Stimulated activated naive CD8-positive, alpha-beta T cell treated with anti-CD3 and anti-CD28 coated beads, Interleukin-15, Interleukin-2, amounts not matched to agents 100 ng/mL and 50 ng/mL, for 24 hours (primary cell): ENCODE measurements around the gene POLR3C.
"Not testable (repeated sequence)": the region's sequence is repeated elsewhere in the genome, so short reads cannot be mapped to it uniquely, and the experiment has no call there.

ENCODE experiments used
- H3K27ac Mint-ChIP-seq: one replicate; pipeline ENCODE4 v1.8.0; 2021; ENCODE audit warnings: mild to moderate bottlenecking, mixed read lengths
- H3K27me3 Mint-ChIP-seq: one replicate; pipeline ENCODE4 v1.8.0; 2021; ENCODE audit warnings: mixed read lengths
- H3K36me3 Mint-ChIP-seq: one replicate; pipeline ENCODE4 v1.8.0; 2021; ENCODE audit warnings: low read depth, mixed read lengths
- H3K4me1 Mint-ChIP-seq: one replicate; pipeline ENCODE4 v1.8.0; 2021; ENCODE audit warnings: low read depth, mixed read lengths
- H3K4me3 Mint-ChIP-seq: one replicate; pipeline ENCODE4 v1.8.0; 2021; ENCODE audit warnings: mild to moderate bottlenecking, mixed read lengths
- H3K9me3 Mint-ChIP-seq: one replicate; pipeline ENCODE4 v1.8.0; 2021; ENCODE audit warnings: mixed read lengths

POLR3C gene

DNA sequence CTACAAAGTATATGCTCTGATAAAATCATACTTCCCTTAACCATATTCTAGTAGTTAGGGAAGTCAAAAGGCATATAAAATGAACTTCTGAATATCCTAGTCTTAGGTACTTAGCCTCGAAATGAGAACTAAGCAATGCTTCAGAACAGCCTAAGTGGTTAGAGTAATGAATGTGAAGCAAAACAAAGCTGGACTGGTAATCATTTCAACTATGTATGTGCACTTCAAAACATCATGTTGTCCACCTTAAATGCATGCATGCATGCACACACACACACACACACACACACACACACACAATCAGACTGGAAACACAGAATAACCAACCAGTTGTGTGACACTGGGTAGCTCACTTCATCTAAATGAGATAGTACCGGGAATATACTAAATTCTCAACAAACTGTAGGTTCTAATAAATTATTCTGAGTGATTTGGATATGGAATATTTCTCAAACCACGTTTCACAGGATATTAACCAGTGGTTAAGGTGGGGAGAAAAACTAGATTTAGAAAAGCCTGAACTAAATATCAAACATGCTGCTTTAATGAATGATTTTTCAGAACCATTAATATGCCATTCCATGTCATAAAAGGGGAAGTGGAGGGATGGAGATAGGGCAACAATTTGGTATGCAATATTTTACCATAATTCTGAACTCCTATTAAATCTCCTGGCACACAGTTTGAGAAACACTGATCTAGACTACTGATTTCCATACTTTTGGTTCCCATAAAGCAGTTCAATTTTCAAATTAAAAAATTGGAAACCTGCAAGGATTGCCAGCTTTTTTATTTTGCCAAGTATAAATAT, 19.6 kb upstream of the POLR3C start:
- no peak overlapping the region for H3K4me3 Mint-ChIP-seq
- H3K4me1 Mint-ChIP-seq, result peaks cover 49% of the 10 kb centered on the region
- no peaks in the 10 kb centered on the region for H3K9me3 Mint-ChIP-seq
- no peaks in the 10 kb centered on the region for H3K27me3 Mint-ChIP-seq
- no peak overlapping the region for H3K27ac Mint-ChIP-seq
- H3K36me3 Mint-ChIP-seq, result peaks cover 12% of the 10 kb centered on the region

DNA sequence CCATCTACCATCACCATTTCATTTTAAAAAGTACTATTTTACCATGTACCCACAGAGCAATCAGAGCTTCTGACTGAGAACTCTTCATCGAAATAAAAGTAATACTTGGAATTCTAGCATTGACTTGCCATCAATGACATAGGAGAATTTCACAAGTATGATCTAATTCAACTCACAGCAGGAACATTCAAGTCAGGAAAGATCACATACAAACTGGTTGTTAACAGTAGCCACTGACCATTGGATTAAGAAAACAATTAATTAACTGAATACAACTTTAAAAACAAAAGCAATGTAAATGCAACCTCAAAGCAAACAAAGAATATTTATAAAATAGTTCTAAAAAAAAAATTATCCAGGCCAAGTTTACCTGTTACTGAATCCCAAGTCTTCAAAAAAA, 18.9 kb upstream of the POLR3C start:
- Mint-ChIP-seq H3K27ac (no peak overlapping the region), H3K36me3 (peaks cover 6% of the 10 kb centered on the region), H3K4me3 (no peak overlapping the region), H3K4me1 (peaks cover 44% of the 10 kb centered on the region), H3K27me3 (no peaks in the 10 kb centered on the region), H3K9me3 (no peaks in the 10 kb centered on the region)

DNA sequence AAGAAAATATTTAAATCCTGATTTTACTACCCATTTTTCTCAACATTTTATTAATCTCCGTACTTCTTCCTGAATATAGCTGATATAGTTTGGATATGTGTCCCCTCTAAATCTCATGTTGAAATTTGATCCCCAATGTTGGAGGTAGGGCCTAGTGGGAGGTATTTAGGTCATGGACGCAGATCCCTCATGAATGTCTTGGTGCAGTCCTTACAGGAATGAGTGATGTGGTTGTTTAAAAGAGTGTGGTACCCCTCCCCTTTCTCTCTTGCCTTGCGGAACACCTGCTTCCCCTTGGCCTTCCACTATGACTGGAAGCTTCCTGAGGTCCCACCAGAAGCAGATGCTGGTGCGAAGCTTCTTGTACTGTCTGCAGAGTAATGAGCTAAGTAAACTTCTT, 17.6 kb upstream of the POLR3C start:
- H3K4me3 Mint-ChIP-seq, result no peak overlapping the region
- peaks cover 6% of the 10 kb centered on the region for H3K36me3 Mint-ChIP-seq
- H3K27me3 Mint-ChIP-seq, result no peaks in the 10 kb centered on the region
- no peak overlapping the region for H3K27ac Mint-ChIP-seq
- peaks cover 36% of the 10 kb centered on the region for H3K4me1 Mint-ChIP-seq
- no peaks in the 10 kb centered on the region for H3K9me3 Mint-ChIP-seq

DNA sequence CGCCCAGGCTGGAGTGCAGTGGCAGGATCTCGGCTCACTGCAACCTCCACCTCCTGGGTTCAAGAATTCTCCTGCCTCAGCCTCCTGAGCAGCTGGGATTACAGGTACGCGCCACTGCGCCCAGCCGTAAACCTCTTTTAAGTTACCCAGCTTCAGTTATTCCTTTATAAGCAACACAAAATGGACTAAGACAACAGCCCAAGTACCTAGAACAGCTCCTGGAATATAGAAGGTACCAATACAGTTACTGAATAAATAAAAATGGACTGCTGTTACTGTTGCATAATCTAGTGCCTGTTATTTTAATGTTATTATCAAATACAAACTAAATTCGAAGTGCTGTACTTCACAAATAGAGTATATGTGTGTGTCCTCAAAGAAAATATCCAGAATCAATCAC, 17.2 kb upstream of the POLR3C start:
- Mint-ChIP-seq H3K27me3 (no peaks in the 10 kb centered on the region), H3K27ac (no peak overlapping the region), H3K9me3 (no peaks in the 10 kb centered on the region), H3K4me1 (peaks cover 33% of the 10 kb centered on the region), H3K4me3 (no peak overlapping the region), H3K36me3 (peaks cover 6% of the 10 kb centered on the region)

DNA sequence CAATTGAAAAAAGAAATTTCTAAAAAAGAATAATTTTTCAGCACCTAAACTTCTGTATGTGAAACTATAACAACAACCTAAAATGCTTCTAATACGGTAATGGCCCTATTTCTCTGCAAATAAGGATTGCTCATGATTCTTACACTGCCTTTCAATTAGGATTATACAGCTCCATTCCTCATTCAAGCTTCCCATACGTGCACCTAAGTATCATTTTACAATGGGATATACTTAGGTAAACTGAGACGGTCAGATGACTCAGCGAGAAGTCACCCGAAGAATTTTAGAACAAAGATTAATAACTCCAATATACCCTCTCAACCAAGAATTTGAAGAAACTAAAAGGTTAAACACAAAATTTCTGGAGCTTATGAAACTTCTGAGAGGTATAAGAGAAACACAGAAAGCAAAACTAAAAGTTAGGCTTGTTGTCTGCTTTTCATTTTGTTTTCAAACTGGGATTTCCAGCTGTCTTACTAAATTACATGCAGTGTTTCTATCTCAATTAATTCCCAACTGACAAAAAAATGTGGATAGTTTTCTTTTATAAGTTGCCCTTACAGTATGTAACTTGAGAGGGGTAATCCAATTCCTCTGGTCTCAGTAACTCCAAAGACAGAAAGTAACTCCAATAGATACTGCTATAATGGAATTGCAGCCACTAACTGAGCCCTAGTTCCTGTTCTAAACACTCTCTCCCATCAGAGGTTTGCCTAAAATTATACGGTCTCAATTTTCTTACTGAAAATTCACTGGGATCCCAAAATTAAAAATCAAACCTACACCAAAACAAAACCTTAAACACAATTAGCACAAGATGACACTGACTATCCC, 10.8 kb upstream of the POLR3C start:
- H3K36me3 Mint-ChIP-seq, H3K4me1 Mint-ChIP-seq, H3K27me3 Mint-ChIP-seq, H3K9me3 Mint-ChIP-seq, H3K4me3 Mint-ChIP-seq, H3K27ac Mint-ChIP-seq: not testable (repeated sequence)

DNA sequence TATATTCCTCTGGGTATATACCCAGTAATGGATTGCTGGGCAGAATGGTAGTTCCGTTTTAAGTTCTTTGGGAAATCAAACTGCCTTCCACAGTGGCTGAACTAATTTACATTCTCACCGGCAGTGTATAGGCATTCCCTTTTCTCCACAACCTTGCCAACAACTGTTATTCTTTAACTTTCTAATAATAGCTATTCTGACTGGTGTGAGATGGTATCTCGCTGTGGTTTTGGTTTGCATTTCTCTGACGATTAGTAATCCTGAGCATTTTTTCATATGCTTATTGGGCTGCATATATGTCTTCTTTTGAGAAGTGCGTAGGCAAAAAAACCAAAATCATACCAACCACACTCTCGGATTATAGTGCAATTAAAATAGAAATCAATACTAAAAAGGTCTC, 5.9 kb upstream of the POLR3C start:
- H3K4me1 Mint-ChIP-seq, result peaks cover 23% of the 10 kb centered on the region
- not testable (repeated sequence) for H3K27ac Mint-ChIP-seq, H3K27me3 Mint-ChIP-seq

DNA sequence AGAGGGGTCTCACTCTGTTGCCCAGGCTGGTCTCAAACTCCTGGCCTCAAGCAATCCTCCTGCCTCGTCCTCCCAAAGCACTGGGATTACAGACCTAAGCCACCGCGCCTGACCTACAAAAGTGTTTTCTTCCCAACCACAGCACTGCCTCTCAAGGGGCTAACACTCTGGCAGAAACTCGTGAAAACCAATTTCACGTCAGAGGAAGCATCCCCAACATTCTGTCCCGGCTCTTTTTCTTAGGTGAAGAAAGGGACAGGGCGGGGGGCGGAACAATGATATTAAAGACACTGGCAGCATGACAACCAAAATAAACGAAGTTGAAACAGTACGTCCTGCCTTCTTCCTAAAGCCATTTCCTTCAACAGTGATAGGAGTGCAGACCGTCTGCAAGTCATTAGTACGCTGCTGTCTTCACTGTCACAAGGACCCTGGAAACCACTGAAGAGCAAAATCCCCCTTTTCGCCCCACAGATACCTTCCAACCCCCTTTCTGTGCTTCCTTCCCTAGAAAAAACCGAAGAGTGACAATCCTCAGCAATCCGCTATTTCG, 1.1 kb upstream of the POLR3C start:
- not testable (repeated sequence) for H3K27ac Mint-ChIP-seq, H3K4me3 Mint-ChIP-seq, H3K9me3 Mint-ChIP-seq, H3K27me3 Mint-ChIP-seq
- Mint-ChIP-seq H3K36me3 (peaks cover 25% of the 10 kb centered on the region), H3K4me1 (peaks cover 41% of the 10 kb centered on the region)

More for the DNA sequence above, 5.9 kb upstream of the POLR3C start:
- not testable (repeated sequence) for H3K9me3 Mint-ChIP-seq, H3K36me3 Mint-ChIP-seq, H3K4me3 Mint-ChIP-seq

DNA sequence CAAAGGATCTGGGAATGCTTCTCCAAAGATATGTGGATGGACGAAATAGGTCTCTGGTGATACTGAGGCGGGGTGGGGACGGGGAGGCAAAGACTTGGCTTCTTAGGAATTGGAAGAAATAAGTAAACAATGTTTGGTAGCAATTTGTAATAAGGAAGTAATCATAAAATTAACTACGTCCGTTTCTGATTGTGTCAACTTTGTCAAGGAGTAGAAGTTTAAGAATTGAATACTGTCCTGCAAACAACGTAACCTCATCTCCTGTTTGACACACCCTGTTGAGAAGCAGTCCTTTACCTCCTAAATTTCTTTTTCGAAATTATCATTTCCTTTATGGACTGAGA, 471 bp downstream of the POLR3C start:
- Mint-ChIP-seq H3K9me3 (no peaks in the 10 kb centered on the region), H3K27me3 (no peaks in the 10 kb centered on the region), H3K4me3 (peak overlapping the region; percentile 98), H3K36me3 (peaks cover 42% of the 10 kb centered on the region), H3K4me1 (peaks cover 54% of the 10 kb centered on the region), H3K27ac (peak overlapping the region; percentile 98)

DNA sequence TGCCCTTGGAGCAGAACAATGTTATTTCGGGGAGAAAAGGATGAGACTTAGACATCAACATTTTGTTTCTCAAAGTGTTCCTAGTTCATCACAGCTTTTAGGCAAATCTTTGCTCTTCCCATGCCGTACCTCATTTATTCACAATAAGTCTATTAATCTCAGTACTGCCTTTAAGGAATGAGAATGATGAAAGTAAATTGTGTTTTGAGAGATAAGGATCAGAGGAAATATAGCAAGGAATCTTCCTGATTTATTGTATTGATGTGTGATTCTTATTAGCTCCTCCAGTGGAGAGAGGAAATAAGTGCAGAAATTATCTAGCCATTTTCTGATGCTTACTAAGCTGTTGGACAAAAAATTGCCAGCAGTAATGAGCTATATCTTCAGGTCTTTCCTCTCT, 2.0 kb downstream of the POLR3C start:
- Mint-ChIP-seq H3K9me3 (no peaks in the 10 kb centered on the region), H3K27ac (peak overlapping the region; percentile 98), H3K36me3 (peaks cover 54% of the 10 kb centered on the region), H3K27me3 (no peaks in the 10 kb centered on the region), H3K4me1 (peaks cover 54% of the 10 kb centered on the region), H3K4me3 (peak overlapping the region; percentile 98)

DNA sequence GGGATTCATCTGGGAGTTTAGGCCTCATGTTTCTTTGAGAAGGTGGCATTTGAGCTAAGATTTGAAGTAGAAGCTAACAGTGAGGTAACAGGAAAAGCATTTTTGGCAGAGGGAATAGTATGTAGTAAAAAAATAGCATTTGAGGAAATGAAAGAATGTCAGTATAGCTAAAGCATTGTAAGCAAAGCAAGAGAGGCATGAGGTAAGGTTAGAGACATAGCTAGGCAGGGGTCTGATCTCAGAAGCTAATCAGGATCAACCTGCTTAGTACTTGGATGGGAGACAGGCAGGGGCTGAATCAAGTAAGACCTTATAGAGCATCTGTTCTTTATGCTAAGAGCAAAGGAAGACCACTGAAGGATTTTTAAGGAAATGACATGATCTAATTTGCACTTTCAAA, 4.0 kb downstream of the POLR3C start:
- no peaks in the 10 kb centered on the region for H3K27me3 Mint-ChIP-seq
- peak overlapping the region; percentile 99 for H3K27ac Mint-ChIP-seq
- peaks cover 46% of the 10 kb centered on the region for H3K4me1 Mint-ChIP-seq
- H3K36me3 Mint-ChIP-seq, result peaks cover 71% of the 10 kb centered on the region
- peak overlapping the region; percentile 67 for H3K4me3 Mint-ChIP-seq
- H3K9me3 Mint-ChIP-seq, result no peaks in the 10 kb centered on the region

DNA sequence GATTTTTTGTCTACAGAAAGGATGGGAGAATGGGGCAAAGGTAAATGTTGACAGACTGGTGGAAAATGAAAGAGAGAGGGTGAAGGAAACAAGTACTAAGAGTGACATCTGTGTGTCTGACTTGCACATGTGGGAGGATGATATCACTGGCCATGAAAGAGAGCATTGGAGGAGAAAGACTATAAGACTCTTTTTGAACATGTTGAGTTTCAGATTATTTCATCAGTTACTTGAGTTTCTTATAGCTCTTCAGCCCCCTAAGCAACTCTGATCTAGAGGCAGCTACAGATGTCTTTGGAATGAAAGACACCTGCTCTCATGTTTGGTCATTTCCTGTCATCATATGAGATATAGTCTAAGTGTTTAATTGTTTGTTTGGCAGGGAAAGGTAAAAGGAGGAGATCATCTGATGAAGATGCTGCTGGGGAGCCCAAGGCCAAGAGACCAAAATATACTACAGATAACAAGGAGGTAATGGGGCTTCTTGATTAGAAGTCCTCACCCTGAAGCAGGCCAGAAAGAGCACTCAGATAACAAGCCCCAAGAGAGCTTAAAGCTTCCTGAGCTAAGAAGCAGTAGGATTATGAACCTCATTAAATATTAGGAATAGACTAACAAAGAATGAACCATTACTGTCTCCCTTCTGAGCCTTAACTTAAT, 4.5 kb downstream of the POLR3C start:
- Mint-ChIP-seq H3K4me1 (peaks cover 46% of the 10 kb centered on the region), H3K4me3 (peak overlapping the region; percentile 67), H3K27ac (peak overlapping the region; percentile 99), H3K27me3 (no peaks in the 10 kb centered on the region), H3K9me3 (no peaks in the 10 kb centered on the region), H3K36me3 (peaks cover 76% of the 10 kb centered on the region)

DNA sequence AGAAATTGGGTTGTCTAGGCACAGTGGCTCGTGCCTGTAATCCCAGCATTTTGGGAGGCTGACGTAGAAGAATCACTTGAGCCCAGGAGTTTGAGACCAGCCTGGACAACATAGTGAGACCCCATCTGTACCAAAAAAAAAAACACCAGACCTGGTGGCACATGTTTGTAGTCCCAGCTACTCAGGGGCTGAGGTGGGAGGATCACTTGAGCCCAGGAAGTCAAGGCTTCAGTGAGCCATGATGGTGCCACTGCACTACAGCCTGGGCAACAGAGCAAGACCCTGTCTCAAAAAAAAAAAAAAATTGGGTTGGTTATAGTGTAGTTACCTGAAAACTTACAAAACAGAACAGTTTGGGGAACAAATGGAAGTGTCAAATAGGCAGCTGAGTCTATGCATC, 6.8 kb downstream of the POLR3C start:
- not testable (repeated sequence) for H3K27ac Mint-ChIP-seq, H3K9me3 Mint-ChIP-seq, H3K27me3 Mint-ChIP-seq, H3K4me3 Mint-ChIP-seq
- Mint-ChIP-seq H3K36me3 (peaks cover 85% of the 10 kb centered on the region), H3K4me1 (peaks cover 36% of the 10 kb centered on the region)

DNA sequence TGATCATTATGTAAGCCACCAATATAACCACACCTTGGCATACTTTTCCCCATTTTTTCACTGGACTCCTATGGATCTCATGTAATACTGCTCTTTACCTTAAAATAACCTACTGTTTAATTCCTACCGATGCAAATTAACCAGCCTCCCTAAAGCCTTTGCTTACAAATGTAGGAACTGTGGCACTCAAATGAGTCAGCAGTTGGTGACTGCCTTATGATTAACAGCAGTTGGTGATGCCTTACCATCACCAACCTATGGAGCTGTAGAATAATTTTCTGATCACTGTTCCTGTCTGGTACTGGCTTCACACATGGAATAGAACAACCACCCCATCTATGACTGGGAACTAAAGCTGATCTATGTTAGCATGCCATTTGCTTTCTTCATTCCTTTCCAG, 13.7 kb downstream of the POLR3C start:
- Mint-ChIP-seq H3K9me3 (no peaks in the 10 kb centered on the region), H3K27ac (peak overlapping the region; percentile 61), H3K4me1 (peaks cover 11% of the 10 kb centered on the region), H3K27me3 (no peaks in the 10 kb centered on the region), H3K4me3 (no peak overlapping the region), H3K36me3 (peaks cover 83% of the 10 kb centered on the region)

DNA sequence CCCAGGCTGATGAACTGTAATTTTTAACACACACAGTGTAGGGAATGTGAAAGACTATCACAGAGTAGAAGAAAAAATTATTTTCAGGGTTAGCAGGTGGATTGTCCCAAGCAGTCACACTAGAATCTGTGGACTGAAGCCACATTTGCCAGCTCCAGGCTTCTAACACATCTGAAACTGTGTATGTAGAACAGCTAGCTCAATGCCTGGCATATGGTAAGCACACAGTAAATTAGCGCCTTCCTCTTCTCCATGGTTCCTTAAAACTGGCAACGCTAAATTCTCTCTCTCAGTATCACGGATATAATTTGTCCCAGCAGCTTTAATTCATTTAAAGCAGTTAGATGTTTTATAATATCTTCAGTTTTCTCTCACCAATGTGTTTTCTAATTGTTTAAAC, 19.0 kb downstream of the POLR3C start:
- H3K4me1 Mint-ChIP-seq, result peaks cover 6% of the 10 kb centered on the region
- H3K4me3 Mint-ChIP-seq, result no peak overlapping the region
- peaks cover 40% of the 10 kb centered on the region for H3K36me3 Mint-ChIP-seq
- H3K27me3 Mint-ChIP-seq, result no peaks in the 10 kb centered on the region
- no peak overlapping the region for H3K27ac Mint-ChIP-seq
- no peaks in the 10 kb centered on the region for H3K9me3 Mint-ChIP-seq

DNA sequence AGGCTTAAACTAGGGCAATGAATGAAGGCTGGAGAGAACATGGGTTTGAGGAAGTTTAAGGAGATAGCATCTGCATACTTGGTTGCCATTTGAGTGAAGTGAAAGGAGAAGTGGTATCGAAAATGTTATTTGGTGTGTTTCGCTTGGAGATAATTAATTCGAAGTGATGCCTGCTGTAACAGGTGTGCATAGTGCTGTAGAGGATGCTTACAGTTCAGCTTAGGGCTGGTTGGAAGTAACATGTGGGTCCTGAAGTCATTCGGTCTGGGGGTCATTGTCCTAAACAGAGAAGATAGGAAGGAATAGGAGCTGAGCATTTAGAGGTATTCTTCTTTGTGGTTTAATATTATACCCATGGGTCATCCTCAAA, 21.1 kb downstream of the POLR3C start:
- Mint-ChIP-seq H3K36me3 (peaks cover 25% of the 10 kb centered on the region), H3K4me1 (peaks cover 6% of the 10 kb centered on the region), H3K27ac (no peak overlapping the region), H3K9me3 (no peaks in the 10 kb centered on the region), H3K4me3 (no peak overlapping the region), H3K27me3 (no peaks in the 10 kb centered on the region)
